GM23338 (cell line): ENCODE data around the gene EYS. TPM values are rescaled to one million over a fixed set of nuclear protein-coding genes. Genes with fewer than 3 reads are reported as not detected.
"Not testable (repeated sequence)": the region's sequence is repeated elsewhere in the genome, so short reads cannot be mapped to it uniquely, and the experiment has no call there.

Source experiments
- ATAC-seq: fragments of 200-7000 bp; cut with Tn5 transposase; 3 replicates; pipeline ENCODE4 v1.9.1; 2020
- DNase-seq: peaks from one replicate; pipeline ENCODE4 v3.0.0-alpha.2; 2015; ENCODE audit warnings: low spot score
- H2AFZ ChIP-seq: fragments of 200-600 bp; sonication (generic); 2 replicates; pipeline ENCODE4 v1.8.0; 2016; ENCODE audit warnings: antibody characterized with exemption, mild to moderate bottlenecking, moderate library complexity
- H3F3A ChIP-seq: fragments of 200-600 bp; sonication (generic); replicated peaks from 2 replicates; pipeline ENCODE4 v1.8.0; 2017; ENCODE audit warnings: antibody characterized with exemption, mixed run types, low read depth
- H3K27ac ChIP-seq: fragments of 200-600 bp; sonication (generic); 2 replicates; pipeline ENCODE4 v1.6.1; 2016; ENCODE audit warnings: low read depth
- H3K27me3 ChIP-seq: fragments of 200-600 bp; sonication (generic); 2 replicates; pipeline ENCODE4 v1.8.0; 2016; ENCODE audit warnings: mild to moderate bottlenecking, mixed run types, moderate library complexity; ENCODE audit not compliant: insufficient read depth
- H3K36me3 ChIP-seq: fragments of 200-600 bp; sonication (generic); 2 replicates; pipeline ENCODE4 v1.8.0; 2016; ENCODE audit warnings: mild to moderate bottlenecking; ENCODE audit not compliant: insufficient read depth
- H3K4me1 ChIP-seq: fragments of 200-600 bp; sonication (generic); 2 replicates; pipeline ENCODE4 v1.8.0; 2016; ENCODE audit warnings: mild to moderate bottlenecking, moderate library complexity; ENCODE audit not compliant: insufficient read depth
- H3K4me2 ChIP-seq: fragments of 200-600 bp; sonication (generic); 2 replicates; pipeline ENCODE4 v1.7.1; 2017; ENCODE audit warnings: mixed run types
- H3K4me3 ChIP-seq: fragments of 200-600 bp; sonication (generic); 2 replicates; pipeline ENCODE4 v1.6.1; 2016; ENCODE audit warnings: mixed run types
- H3K79me2 ChIP-seq: fragments of 200-600 bp; sonication (generic); replicated peaks from 2 replicates; pipeline ENCODE4 v1.8.0; 2017; ENCODE audit warnings: mild to moderate bottlenecking; ENCODE audit not compliant: insufficient read depth
- H3K9me2 ChIP-seq: fragments of 200-600 bp; sonication (generic); 2 replicates; pipeline ENCODE4 v1.8.0; 2017; ENCODE audit not compliant: insufficient read depth
- H4K20me1 ChIP-seq: fragments of 200-600 bp; sonication (generic); replicated peaks from 2 replicates; pipeline ENCODE4 v1.8.0; 2017; ENCODE audit warnings: mild to moderate bottlenecking; ENCODE audit not compliant: insufficient read depth
- H3K27ac Mint-ChIP-seq: 2 replicates; pipeline ENCODE4 v1.8.0; 2020; ENCODE audit warnings: inconsistent platforms, mild to moderate bottlenecking, moderate library complexity, mixed read lengths
- H3K27me3 Mint-ChIP-seq: 3 replicates; pipeline ENCODE4 v1.8.0; 2022; ENCODE audit warnings: low read depth, mild to moderate bottlenecking, moderate library complexity, mixed read lengths, inconsistent platforms; ENCODE audit not compliant: insufficient read depth, poor library complexity
- H3K36me3 Mint-ChIP-seq: 3 replicates; pipeline ENCODE4 v1.8.0; 2021; ENCODE audit warnings: low read depth, mild to moderate bottlenecking, inconsistent platforms, moderate library complexity, mixed read lengths
- H3K4me1 Mint-ChIP-seq: 3 replicates; pipeline ENCODE4 v1.8.0; 2020; ENCODE audit warnings: mild to moderate bottlenecking, inconsistent platforms, mixed read lengths
- H3K4me3 Mint-ChIP-seq: 3 replicates; pipeline ENCODE4 v1.8.0; 2021; ENCODE audit warnings: moderate library complexity, mild to moderate bottlenecking, inconsistent platforms, mixed read lengths
- H3K9me3 Mint-ChIP-seq: 3 replicates; pipeline ENCODE4 v1.8.0; 2020; ENCODE audit warnings: moderate library complexity, mild to moderate bottlenecking, inconsistent platforms, mixed read lengths
- CREB1 ChIP-seq: fragments of 250-450 bp; sonication (Bioruptor Pico); IDR thresholded peaks from 2 replicates; pipeline ENCODE4 v1.5.0; 2020; ENCODE audit warnings: low read depth, mild to moderate bottlenecking, moderate library complexity
- CTCF ChIP-seq, 2 experiments: fragments of 200-600 bp in 1 of 2; sonication (generic) in 1 of 2; conservative IDR thresholded peaks; 2 replicates each; pipeline versions ENCODE4 v1.5.1 to v1.6.1; 2016 to 2017; ENCODE audit warnings: antibody characterized with exemption in 2 of 2, low read depth in 2 of 2, mild to moderate bottlenecking in 2 of 2, moderate library complexity in 1 of 2
- JUNB ChIP-seq: IDR thresholded peaks from one replicate; pipeline ENCODE4 v1.6.1; 2016; ENCODE audit warnings: antibody characterized with exemption; ENCODE audit not compliant: unreplicated experiment
- ZNF331 ChIP-seq: fragments of 250-450 bp; sonication (Bioruptor Pico); IDR thresholded peaks from 2 replicates; pipeline ENCODE4 v1.5.0; 2020; ENCODE audit warnings: low read depth, mild to moderate bottlenecking, moderate library complexity
- polyA plus RNA-seq: library from polyadenylated mRNA; unstranded; fragments of >200 nt; fragmentation: Nextera tagmentation; extraction: Ambion mirVana; gene quantifications from 2 replicates; pipeline ENCODE4 v1.2.1, GENCODE V29; 2016
- total RNA-seq: library from RNA; depleted of rRNA; stranded (reverse); fragments of >200 nt; shearing (Covaris generic); gene quantifications from 2 replicates; pipeline ENCODE4 v1.2.3, GENCODE V29; 2014
- TF ChIP-seq, protein P1 (sequence below): IDR thresholded peaks from one replicate; pipeline ENCODE4 v1.6.1; 2018; ENCODE audit warnings: antibody characterized with exemption; ENCODE audit not compliant: unreplicated experiment
- TF ChIP-seq, protein P2 (sequence below): IDR thresholded peaks from 2 replicates; pipeline ENCODE4 v1.6.1; 2016; ENCODE audit warnings: antibody characterized with exemption

EYS gene
- total and polyA plus RNA-seq, 2 experiments from 2014 or later, result 0.38 to 0.52 TPM

DNA sequence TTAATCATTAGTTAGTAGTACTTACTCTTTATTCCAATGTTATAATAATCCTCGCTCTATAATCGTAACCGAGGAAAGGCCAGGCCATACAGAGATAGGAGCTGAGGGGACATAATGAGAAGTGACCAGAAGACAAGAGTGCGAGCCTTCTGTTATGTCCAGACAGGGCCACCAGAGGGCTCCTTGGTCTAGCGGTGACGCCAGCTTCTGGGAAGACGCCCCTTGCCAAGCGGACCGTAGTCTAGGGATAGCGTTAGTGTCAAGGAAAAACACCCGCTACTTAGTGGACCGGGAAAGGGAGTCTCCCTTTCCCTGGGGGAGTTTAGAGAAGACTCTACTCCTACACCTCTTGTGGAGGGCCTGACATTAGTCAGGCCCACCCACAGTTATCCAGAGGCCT lies 1237.6 kb downstream of the EYS start:
- not testable (repeated sequence) for ATAC-seq, H2AFZ ChIP-seq, H3K36me3 ChIP-seq, H3K9me2 ChIP-seq, H3K4me1 ChIP-seq, H3K4me1 Mint-ChIP-seq, H3K27ac ChIP-seq, H3K27me3 ChIP-seq, H3K4me2 ChIP-seq, H3K36me3 Mint-ChIP-seq, H3K27me3 Mint-ChIP-seq, H3K79me2 ChIP-seq, H3K4me3 ChIP-seq, H3K4me3 Mint-ChIP-seq, H4K20me1 ChIP-seq, H3F3A ChIP-seq, H3K27ac Mint-ChIP-seq
- H3K9me3 Mint-ChIP-seq, result peaks cover 17% of the 10 kb centered on the region
- DNase-seq, result peak; percentile 67
- 0 out of 2 replicates have a peak, but pooled peaks have one; percentile 26 for TF ChIP-seq CREB1 (CRISPR knock-in tag)
- TF ChIP-seq CTCF (conservative IDR thresholded peaks at IDR 0.05; ENCODE audit: low read depth in 2 of 2), result peak; percentile 57 to 72

DNA sequence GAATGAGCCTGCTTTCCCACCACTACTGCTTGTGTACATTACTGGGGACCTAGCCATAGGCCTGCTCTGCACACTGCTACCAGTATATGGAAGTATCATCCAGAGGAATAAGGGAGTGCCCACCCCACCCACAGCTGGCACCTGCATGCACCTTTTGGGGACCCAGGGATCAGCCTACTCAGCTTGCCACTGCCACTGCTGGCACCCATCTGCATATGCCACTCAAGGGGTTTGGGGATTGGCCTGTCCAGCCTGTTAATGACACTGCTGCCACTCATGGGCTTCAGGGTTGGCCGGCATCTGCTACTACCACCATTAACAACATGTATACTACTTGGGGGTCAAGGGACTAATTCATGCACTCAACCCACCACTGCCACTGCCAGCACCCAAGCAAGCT lies 1239.4 kb downstream of the EYS start:
- Histone ChIP-seq H3K79me2 (no peaks in the 10 kb centered on the region), H3K36me3 (no peaks in the 10 kb centered on the region), H3K27me3 (no peaks in the 10 kb centered on the region), H2AFZ (no peak overlapping the region), H3K4me3 (no peak overlapping the region), H3F3A (no peaks in the 10 kb centered on the region), H3K4me2 (no peak overlapping the region), H4K20me1 (no peaks in the 10 kb centered on the region), H3K27ac (no peak overlapping the region), H3K9me2 (no peaks in the 10 kb centered on the region), H3K4me1 (no peaks in the 10 kb centered on the region)
- ATAC-seq (no peak), DNase-seq (no peak)
- no peaks in the 10 kb centered on the region; the same call in 2 of the 3 replicates for H3K4me1 Mint-ChIP-seq
- H3K4me3 Mint-ChIP-seq, result no peak overlapping the region
- H3K36me3 Mint-ChIP-seq, result no peaks in the 10 kb centered on the region; the same call in 1 of the 3 replicates
- peaks cover 24% of the 10 kb centered on the region for H3K9me3 Mint-ChIP-seq
- no peak overlapping the region for H3K27ac Mint-ChIP-seq
- no peaks in the 10 kb centered on the region for H3K27me3 Mint-ChIP-seq
- TF ChIP-seq CTCF (conservative IDR thresholded peaks at IDR 0.05; ENCODE audit: low read depth in 2 of 2) (no peak), JUNB (no peak), ZNF331 (no peak)
- TF ChIP-seq, protein P1, sequence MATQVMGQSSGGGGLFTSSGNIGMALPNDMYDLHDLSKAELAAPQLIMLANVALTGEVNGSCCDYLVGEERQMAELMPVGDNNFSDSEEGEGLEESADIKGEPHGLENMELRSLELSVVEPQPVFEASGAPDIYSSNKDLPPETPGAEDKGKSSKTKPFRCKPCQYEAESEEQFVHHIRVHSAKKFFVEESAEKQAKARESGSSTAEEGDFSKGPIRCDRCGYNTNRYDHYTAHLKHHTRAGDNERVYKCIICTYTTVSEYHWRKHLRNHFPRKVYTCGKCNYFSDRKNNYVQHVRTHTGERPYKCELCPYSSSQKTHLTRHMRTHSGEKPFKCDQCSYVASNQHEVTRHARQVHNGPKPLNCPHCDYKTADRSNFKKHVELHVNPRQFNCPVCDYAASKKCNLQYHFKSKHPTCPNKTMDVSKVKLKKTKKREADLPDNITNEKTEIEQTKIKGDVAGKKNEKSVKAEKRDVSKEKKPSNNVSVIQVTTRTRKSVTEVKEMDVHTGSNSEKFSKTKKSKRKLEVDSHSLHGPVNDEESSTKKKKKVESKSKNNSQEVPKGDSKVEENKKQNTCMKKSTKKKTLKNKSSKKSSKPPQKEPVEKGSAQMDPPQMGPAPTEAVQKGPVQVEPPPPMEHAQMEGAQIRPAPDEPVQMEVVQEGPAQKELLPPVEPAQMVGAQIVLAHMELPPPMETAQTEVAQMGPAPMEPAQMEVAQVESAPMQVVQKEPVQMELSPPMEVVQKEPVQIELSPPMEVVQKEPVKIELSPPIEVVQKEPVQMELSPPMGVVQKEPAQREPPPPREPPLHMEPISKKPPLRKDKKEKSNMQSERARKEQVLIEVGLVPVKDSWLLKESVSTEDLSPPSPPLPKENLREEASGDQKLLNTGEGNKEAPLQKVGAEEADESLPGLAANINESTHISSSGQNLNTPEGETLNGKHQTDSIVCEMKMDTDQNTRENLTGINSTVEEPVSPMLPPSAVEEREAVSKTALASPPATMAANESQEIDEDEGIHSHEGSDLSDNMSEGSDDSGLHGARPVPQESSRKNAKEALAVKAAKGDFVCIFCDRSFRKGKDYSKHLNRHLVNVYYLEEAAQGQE, result no peak
- TF ChIP-seq, protein P2, sequence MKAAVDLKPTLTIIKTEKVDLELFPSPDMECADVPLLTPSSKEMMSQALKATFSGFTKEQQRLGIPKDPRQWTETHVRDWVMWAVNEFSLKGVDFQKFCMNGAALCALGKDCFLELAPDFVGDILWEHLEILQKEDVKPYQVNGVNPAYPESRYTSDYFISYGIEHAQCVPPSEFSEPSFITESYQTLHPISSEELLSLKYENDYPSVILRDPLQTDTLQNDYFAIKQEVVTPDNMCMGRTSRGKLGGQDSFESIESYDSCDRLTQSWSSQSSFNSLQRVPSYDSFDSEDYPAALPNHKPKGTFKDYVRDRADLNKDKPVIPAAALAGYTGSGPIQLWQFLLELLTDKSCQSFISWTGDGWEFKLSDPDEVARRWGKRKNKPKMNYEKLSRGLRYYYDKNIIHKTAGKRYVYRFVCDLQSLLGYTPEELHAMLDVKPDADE, result no peak
